Measurements from ENCODE around the gene FRAS1.
"Not testable (repeated sequence)": the region's sequence is repeated elsewhere in the genome, so short reads cannot be mapped to it uniquely, and the experiment has no call there.

The FRAS1 gene

DNA sequence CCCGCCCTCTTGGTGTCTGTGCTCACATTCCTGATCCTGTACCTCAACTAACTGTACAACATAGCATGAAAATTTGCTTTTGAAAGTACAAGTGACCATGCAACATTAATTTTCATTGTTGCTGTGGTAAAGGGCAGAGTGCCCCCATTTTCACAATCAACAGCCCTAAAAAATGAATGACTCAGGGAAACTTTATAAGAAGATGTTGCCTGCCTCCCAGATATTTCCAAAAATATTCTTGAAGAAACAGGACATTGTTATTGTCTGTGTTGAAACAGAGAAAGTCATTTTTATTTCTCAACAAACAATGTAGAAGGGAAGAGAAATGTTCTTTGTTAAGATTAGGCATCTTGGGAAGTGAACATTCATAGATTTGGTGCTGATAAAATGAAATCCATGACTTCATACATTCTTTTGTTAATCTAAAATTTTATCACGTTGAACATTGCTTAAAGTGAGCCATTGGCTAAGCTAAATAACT lies 380.5 kb downstream of the FRAS1 start:
- peak; percentile 51 for DNase-seq (ENCODE audit: low read depth)

- DNase-seq (ENCODE audit: low read depth): peak; percentile 12
Observed at GRCh38 chr4:78439328-78439727, 382.2 kb downstream of the FRAS1 start.

DNA sequence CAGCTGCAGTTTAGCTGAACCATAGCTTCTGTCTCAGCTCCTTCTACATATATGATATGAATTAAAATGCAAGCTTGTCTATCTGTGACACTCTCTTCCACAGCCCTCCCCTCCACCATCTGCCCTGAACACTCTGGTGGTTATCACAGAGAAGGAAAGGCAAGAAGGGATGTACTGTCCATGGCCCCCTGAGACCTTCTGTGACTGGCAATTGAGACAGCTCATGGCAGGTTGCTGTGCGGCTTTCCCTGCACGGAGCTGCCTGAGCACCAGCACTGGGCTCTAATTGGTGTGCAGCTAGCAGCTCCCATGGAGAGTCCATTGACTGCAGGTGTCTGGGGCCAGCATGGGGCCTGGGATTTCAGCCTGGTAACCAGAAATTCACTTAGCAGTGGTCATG lies 384.6 kb downstream of the FRAS1 start:
- DNase-seq (ENCODE audit: low read depth): no peak

- no peak for DNase-seq (ENCODE audit: low read depth)
Observed at GRCh38 chr4:78446619-78447018, 389.5 kb downstream of the FRAS1 start.

GRCh38 chr4:78451407-78451806 lies 394.3 kb downstream of the FRAS1 start:
- no peak for DNase-seq (ENCODE audit: low read depth)

DNA sequence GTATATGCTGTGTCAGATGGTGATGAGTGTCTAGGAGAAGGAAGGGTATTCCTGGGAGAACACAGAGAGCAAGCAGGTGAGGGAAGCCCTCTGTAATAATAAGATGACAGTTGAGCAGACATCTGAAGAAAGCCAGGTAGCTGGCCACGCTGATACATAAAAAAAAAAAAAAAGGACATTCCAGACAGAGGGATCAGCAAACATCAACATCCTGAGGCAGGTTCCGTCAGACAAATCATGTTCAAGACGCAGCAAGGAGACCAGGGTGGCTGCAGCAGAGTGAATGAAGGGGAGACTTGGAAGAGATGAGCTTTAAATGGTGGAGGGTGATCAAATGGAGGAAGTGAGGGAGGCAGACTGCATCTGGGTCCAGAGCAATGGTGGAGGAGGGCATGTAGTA lies 396.9 kb downstream of the FRAS1 start:
- DNase-seq (ENCODE audit: low read depth): no peak

- no peak for DNase-seq (ENCODE audit: low read depth)
Observed at GRCh38 chr4:78457751-78458150, 400.6 kb downstream of the FRAS1 start.

DNA sequence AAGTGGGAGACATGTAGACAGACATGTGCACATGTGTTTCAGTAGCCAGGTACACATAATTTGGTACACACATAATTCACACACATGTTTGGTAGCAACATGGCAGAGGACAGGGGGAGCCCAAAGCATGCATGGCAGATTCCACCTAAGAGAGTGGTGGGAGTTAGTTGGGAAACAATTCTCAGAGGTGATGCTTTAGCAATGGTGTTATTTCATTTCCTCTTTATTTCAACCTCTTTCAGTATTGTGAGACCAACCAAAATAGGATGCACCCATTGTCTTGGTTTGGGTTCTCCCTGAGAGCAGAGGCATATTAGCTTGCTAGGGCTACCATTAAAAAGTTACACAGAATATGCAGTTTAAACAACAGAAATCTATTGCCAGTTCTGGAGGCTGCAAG lies 402.2 kb downstream of the FRAS1 start:
- DNase-seq (ENCODE audit: low read depth): no peak

- DNase-seq (ENCODE audit: low read depth): no peak
Observed at GRCh38 chr4:78460368-78460767, 403.2 kb downstream of the FRAS1 start.

- DNase-seq (ENCODE audit: low read depth): no peak
Observed at GRCh38 chr4:78464265-78464664, 407.1 kb downstream of the FRAS1 start.

GRCh38 chr4:78467223-78467622 lies 410.1 kb downstream of the FRAS1 start:
- DNase-seq (ENCODE audit: low read depth): not testable (repeated sequence)

GRCh38 chr4:78468272-78468671 lies 411.1 kb downstream of the FRAS1 start:
- no peak for DNase-seq (ENCODE audit: low read depth)

GRCh38 chr4:78476108-78476704 lies 419.1 kb downstream of the FRAS1 start:
- DNase-seq (ENCODE audit: low read depth): peak; percentile 23

DNA sequence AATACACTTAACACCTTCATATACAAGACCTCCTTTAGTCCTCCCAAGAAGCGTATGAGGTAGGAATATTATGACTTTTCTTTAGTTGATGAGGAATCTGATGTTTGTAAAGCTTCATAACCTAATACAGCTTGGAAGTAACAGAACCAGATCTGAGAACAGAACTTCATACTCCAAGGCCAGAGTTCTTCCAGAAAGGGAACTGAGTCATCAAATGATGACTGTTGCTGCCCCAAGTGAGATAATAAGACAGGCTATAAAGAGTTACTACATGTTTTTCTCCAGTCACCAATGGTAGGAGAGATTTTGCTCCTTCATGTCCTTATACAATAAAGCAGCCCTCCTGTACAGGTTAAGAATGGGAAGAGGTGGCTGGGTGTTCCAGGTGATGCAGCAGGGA lies 420.2 kb downstream of the FRAS1 start:
- DNase-seq (ENCODE audit: low read depth): peak; percentile 69

GRCh38 chr4:78478523-78478922 lies 421.4 kb downstream of the FRAS1 start:
- DNase-seq (ENCODE audit: low read depth): no peak

DNA sequence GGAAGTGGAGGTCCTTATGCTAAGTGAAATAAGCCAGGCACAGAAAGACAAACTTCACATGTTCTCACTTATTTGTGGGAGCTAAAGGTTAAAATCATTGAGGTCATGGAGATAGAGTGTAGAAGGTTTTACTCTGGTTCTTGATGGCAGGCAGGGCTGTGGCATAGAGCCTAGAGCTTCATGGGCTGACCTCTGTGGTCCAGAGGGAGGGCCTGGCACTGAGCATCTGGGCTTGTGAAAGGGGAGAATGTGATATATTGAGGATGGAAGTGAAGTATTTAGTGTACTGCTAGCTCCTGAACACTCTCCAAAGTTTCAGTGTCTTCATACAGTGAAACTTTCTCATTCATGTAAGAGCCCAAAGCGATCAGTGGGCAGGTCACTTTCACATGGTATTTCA lies 423.2 kb downstream of the FRAS1 start:
- peak; percentile 45 for DNase-seq (ENCODE audit: low read depth)

- DNase-seq (ENCODE audit: low read depth): peak; percentile 85
Observed at GRCh38 chr4:78481180-78481579, 424.1 kb downstream of the FRAS1 start.

- no peak for DNase-seq (ENCODE audit: low read depth)
Observed at GRCh38 chr4:78482281-78482680, 425.2 kb downstream of the FRAS1 start.

- DNase-seq (ENCODE audit: low read depth): no peak
Observed at GRCh38 chr4:78483811-78484210, 426.7 kb downstream of the FRAS1 start.

DNA sequence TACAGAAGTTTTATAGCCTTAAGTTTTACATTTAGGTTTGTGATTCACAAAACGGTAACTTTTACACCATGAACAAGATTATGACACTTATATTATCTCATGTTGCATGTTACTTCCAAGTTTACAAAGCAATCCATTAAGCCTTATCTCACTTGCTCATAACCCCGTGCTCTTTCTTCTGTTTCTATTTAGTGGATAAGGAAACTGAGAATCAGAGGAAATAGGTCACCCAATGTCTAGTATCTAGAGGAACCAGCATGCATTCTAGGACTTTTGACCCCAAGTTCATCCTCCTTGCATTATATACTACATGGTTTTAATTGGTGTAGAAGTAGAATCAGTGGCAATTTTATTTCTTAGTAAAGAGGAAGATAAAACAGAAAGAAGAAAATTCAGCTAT lies 427.5 kb downstream of the FRAS1 start:
- peak; percentile 65 for DNase-seq (ENCODE audit: low read depth)

- DNase-seq (ENCODE audit: low read depth): no peak
Observed at GRCh38 chr4:78493731-78494130, 436.6 kb downstream of the FRAS1 start.

GRCh38 chr4:78496021-78496643 lies 439.0 kb downstream of the FRAS1 start:
- DNase-seq (ENCODE audit: low read depth): peak; percentile 77

DNA sequence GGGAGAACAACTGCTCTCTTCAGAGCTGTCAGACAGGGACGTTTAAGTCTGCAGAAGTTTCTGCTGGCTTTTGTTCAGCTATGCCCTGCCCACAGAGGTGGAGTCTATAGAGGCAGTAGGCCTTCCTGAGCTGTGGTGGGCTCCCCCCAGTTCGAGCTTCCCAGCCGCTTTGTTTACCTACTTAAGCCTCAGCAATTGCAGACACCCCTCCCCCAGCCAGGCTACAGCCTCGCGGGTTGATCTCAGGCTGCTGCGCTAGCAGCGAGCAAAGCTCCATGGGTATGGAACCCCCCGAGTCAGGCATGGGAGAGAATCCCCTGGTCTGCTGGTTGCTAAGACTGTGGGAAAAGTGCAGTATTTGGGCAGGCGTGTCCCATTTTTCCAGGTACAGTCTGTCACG lies 449.1 kb downstream of the FRAS1 start:
- not testable (repeated sequence) for DNase-seq (ENCODE audit: low read depth)

- no peak for DNase-seq (ENCODE audit: low read depth)
Observed at GRCh38 chr4:78509043-78509442, 451.9 kb downstream of the FRAS1 start.
